Osteocyte (in vitro differentiated cells): ENCODE data around the gene FTL. TPM values are rescaled to one million over a fixed set of nuclear protein-coding genes. Genes with fewer than 3 reads are reported as not detected.
"Not testable (repeated sequence)": the region's sequence is repeated elsewhere in the genome, so short reads cannot be mapped to it uniquely, and the experiment has no call there.

Source experiments
- DNase-seq: peaks from one replicate; pipeline ENCODE4 v3.0.0; 2021; ENCODE audit warnings: mixed read lengths; ENCODE audit not compliant: unreplicated experiment; ENCODE audit errors: extremely low spot score
- H3K27ac Mint-ChIP-seq: one replicate; pipeline ENCODE4 v1.8.0; 2021; ENCODE audit warnings: mild to moderate bottlenecking, mixed read lengths; ENCODE audit not compliant: unreplicated experiment
- H3K27me3 Mint-ChIP-seq: one replicate; pipeline ENCODE4 v1.8.0; 2021; ENCODE audit warnings: mixed read lengths; ENCODE audit not compliant: unreplicated experiment
- H3K36me3 Mint-ChIP-seq: one replicate; pipeline ENCODE4 v1.8.0; 2021; ENCODE audit warnings: mixed read lengths; ENCODE audit not compliant: unreplicated experiment
- H3K4me1 Mint-ChIP-seq: one replicate; pipeline ENCODE4 v1.8.0; 2021; ENCODE audit warnings: mixed read lengths; ENCODE audit not compliant: unreplicated experiment
- H3K4me3 Mint-ChIP-seq: one replicate; pipeline ENCODE4 v1.8.0; 2021; ENCODE audit warnings: mild to moderate bottlenecking, moderate library complexity, mixed read lengths; ENCODE audit not compliant: unreplicated experiment
- H3K9me3 Mint-ChIP-seq: one replicate; pipeline ENCODE4 v1.8.0; 2021; ENCODE audit warnings: mixed read lengths; ENCODE audit not compliant: unreplicated experiment
- CTCF ChIP-seq: fragments of 200-600 bp; sonication (generic); IDR thresholded peaks from 2 replicates; pipeline ENCODE4 v1.5.0; 2021; ENCODE audit warnings: antibody characterized with exemption, mild to moderate bottlenecking, moderate library complexity
- total RNA-seq: library from RNA; stranded (reverse); gene quantifications from 2 replicates; pipeline ENCODE4 v1.2.1, GENCODE V29; 2021

FTL gene
- total RNA-seq, 1 donor from 2014 or later, result 2,792 TPM

GRCh38 chr19:48926909-48927308 is 38.2 kb upstream of the FTL start:
- Mint-ChIP-seq H3K4me1 (peaks cover 8% of the 10 kb centered on the region), H3K27me3 (peaks cover 1% of the 10 kb centered on the region), H3K4me3 (no peak overlapping the region), H3K9me3 (no peaks in the 10 kb centered on the region), H3K27ac (no peak overlapping the region), H3K36me3 (peaks cover 6% of the 10 kb centered on the region)
- no peak for DNase-seq
- no peak for TF ChIP-seq CTCF

DNA sequence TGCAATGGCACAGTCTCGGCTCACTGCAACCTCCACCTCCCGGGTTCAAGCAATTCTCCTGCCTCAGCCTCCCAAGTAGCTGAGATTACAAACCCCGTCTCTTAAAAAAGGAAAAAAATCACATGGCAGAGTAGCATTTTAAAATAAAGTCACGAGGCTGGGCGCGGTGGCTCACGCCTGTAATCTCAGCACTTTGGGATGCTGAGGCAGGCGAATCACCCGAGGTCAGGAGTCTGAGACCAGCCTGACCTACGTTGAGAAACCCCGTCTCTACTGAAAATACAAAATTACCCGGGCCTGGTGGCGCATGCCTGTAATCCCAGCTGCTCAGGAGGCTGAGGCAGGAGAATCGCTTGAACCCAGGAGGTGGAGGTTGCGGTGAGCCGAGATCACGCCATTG is 37.4 kb upstream of the FTL start:
- H3K4me3 Mint-ChIP-seq, H3K27me3 Mint-ChIP-seq, H3K27ac Mint-ChIP-seq: not testable (repeated sequence)

GRCh38 chr19:48928164-48929025 is 36.7 kb upstream of the FTL start:
- no peaks in the 10 kb centered on the region for H3K36me3 Mint-ChIP-seq
- H3K4me3 Mint-ChIP-seq, result no peak overlapping the region
- TF ChIP-seq CTCF, result no peak
- no peak for DNase-seq
- H3K9me3 Mint-ChIP-seq, result no peaks in the 10 kb centered on the region
- H3K27ac Mint-ChIP-seq, result no peak overlapping the region
- H3K27me3 Mint-ChIP-seq, result peaks cover 6% of the 10 kb centered on the region
- peaks cover 14% of the 10 kb centered on the region for H3K4me1 Mint-ChIP-seq

More for the DNA sequence above, 37.4 kb upstream of the FTL start:
- H3K9me3 Mint-ChIP-seq, H3K36me3 Mint-ChIP-seq, DNase-seq, H3K4me1 Mint-ChIP-seq: not testable (repeated sequence)

DNA sequence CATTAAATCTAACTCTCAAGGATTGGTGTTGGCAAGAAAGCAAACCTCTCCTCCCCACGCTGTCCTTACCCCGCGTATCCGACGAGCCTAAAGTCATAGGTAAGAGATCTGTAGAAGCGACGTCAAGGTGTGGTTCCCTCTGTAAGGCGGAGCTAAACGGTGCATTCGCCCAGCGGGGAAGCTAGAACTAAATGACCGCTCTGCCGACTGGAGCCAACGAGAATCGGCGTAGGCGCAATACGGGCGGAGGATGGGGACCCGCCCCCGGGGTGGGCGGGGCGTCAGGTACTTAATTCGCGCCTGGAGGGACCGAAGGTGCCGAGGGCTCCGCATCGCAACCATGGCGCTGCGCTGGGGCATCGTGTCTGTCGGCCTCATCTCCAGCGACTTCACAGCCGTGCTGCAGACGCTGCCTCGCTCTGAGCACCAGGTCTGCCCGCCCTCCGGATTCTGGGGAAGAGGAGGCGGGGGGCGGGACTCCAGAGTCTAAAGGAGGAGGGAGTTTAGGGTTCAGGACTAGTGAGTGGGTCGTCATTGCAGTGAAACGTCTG is 31.7 kb upstream of the FTL start, which contains the start of gene DHDH:
TSS of gene DHDH (plus strand) at position 318 of the 551 bp plus-strand sequence. CDS start at position 341, 23 bp downstream.
- TF ChIP-seq CTCF, result no peak
- Mint-ChIP-seq H3K9me3 (no peaks in the 10 kb centered on the region), H3K4me1 (peaks cover 16% of the 10 kb centered on the region), H3K27ac (no peak within 1 kb of the TSS), H3K27me3 (peaks cover 6% of the 10 kb centered on the region), H3K36me3 (no peaks in the 10 kb centered on the region), H3K4me3 (peak within 1 kb of the TSS; percentile 75)
- DNase-seq, result no peak

GRCh38 chr19:48934837-48935236 is 30.3 kb upstream of the FTL start:
- TF ChIP-seq CTCF, result no peak

More at GRCh38 chr19:48934837-48935236, 30.3 kb upstream of the FTL start:
- no peak for DNase-seq
- Mint-ChIP-seq H3K36me3 (no peaks in the 10 kb centered on the region), H3K9me3 (no peaks in the 10 kb centered on the region), H3K27ac (no peak overlapping the region), H3K27me3 (peaks cover 6% of the 10 kb centered on the region), H3K4me3 (no peak overlapping the region), H3K4me1 (peaks cover 16% of the 10 kb centered on the region)
